ENCODE measurements around the gene TNFRSF12A. TPM values are rescaled to one million over a fixed set of nuclear protein-coding genes. Genes with fewer than 3 reads are reported as not detected.

The TNFRSF12A gene
- total and polyA plus RNA-seq, 9 donors, result 3.7 to 52.5 (median 8.5) TPM

DNA sequence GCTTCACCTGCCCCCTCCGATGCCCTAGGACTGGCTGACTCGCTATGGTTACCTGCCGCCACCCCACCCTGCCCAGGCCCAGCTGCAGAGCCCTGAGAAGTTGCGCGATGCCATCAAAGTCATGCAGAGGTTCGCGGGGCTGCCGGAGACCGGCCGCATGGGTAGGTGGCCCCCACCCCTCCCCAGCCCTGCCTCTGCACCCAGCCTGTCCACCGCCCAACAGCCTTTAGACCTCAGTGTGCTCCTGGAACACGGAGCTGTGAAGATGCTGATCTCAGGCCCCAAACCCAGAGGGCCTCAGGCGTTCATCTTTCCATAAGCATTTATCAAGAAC lies 27.2 kb downstream of the TNFRSF12A start:
- Histone ChIP-seq H3K9me3 (no peaks in the 10 kb centered on the region), H3K27me3 (peaks cover 4% of the 10 kb centered on the region), H3K4me3 (no peak overlapping the region), H3K4me1 (ENCODE audit: insufficient read depth) (peaks cover 5% of the 10 kb centered on the region), H3K27ac (no peak overlapping the region), H3K36me3 (no peaks in the 10 kb centered on the region)
- 6 to 9% (median 7%) methylated on average over 12 to 13 of the region's 13 CpGs for WGBS, 3 donors
- no peak for TF ChIP-seq POLR2A (IDR thresholded peaks at IDR 0.05)
- no peak for TF ChIP-seq EP300 (IDR thresholded peaks at IDR 0.05)
- TF ChIP-seq, protein P1, sequence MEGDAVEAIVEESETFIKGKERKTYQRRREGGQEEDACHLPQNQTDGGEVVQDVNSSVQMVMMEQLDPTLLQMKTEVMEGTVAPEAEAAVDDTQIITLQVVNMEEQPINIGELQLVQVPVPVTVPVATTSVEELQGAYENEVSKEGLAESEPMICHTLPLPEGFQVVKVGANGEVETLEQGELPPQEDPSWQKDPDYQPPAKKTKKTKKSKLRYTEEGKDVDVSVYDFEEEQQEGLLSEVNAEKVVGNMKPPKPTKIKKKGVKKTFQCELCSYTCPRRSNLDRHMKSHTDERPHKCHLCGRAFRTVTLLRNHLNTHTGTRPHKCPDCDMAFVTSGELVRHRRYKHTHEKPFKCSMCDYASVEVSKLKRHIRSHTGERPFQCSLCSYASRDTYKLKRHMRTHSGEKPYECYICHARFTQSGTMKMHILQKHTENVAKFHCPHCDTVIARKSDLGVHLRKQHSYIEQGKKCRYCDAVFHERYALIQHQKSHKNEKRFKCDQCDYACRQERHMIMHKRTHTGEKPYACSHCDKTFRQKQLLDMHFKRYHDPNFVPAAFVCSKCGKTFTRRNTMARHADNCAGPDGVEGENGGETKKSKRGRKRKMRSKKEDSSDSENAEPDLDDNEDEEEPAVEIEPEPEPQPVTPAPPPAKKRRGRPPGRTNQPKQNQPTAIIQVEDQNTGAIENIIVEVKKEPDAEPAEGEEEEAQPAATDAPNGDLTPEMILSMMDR (IDR thresholded peaks at IDR 0.05), result no peak
- DNase-seq, result no peak
- intact Hi-C loops (cut with DNase I), result no loop called here

DNA sequence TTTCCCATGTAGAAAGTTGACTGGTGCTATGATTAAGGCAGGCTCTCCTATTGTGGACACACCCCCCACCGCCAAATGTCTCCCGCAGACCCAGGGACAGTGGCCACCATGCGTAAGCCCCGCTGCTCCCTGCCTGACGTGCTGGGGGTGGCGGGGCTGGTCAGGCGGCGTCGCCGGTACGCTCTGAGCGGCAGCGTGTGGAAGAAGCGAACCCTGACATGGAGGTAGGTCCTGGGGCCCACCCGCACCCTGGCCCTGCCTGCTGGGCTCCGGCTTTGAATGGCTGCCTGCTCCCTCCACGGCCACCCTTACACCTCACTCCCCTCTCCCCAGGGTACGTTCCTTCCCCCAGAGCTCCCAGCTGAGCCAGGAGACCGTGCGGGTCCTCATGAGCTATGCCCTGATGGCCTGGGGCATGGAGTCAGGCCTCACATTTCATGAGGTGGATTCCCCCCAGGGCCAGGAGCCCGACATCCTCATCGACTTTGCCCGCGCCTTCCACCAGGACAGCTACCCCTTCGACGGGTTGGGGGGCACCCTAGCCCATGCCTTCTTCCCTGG lies 29.8 kb downstream of the TNFRSF12A start:
- no peak overlapping the region for H3K4me3 ChIP-seq
- H3K9me3 ChIP-seq, result no peaks in the 10 kb centered on the region
- H3K27ac ChIP-seq, result no peak overlapping the region
- intact Hi-C loops (cut with DNase I), result loop anchor here in 1 of 4 donors (10.0 kb wide), 1 partner anchor 115 kb away; no protein-coding TSS in a partner anchor
- no peaks in the 10 kb centered on the region for H3K36me3 ChIP-seq
- no peak for TF ChIP-seq EP300 (IDR thresholded peaks at IDR 0.05)
- no peak for TF ChIP-seq POLR2A (IDR thresholded peaks at IDR 0.05)
- TF ChIP-seq, protein P1 (IDR thresholded peaks at IDR 0.05), result no peak
- H3K4me1 ChIP-seq (ENCODE audit: insufficient read depth), result peaks cover 5% of the 10 kb centered on the region
- WGBS, 3 donors, result 74 to 78% (median 74%) methylated on average over 26 of the region's 26 CpGs
- no peak for DNase-seq
- H3K27me3 ChIP-seq, result no peaks in the 10 kb centered on the region

DNA sequence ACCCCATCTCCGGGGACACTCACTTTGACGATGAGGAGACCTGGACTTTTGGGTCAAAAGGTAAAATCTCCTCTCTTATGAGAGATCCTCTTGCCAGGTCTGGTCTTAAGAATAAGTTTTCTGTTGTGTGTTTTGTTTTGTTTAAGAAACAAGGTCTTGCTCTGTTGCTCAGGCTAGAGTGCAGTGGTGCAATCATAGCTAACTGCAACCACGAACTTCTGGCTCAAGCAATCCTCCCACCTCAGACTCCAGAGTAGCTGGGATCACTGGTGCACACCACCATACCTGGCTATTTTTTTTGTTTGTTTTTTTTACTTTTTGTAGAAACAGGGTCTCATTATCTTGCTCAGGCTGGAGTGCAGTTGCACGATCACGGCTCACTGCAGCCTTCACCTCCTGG lies 30.3 kb downstream of the TNFRSF12A start:
- no peak overlapping the region for H3K27ac ChIP-seq
- H3K4me3 ChIP-seq, result no peak overlapping the region
- H3K9me3 ChIP-seq, result no peaks in the 10 kb centered on the region
- intact Hi-C loops (cut with DNase I), result loop anchor here in 1 of 4 donors (10.0 kb wide), 1 partner anchor 114 kb away; no protein-coding TSS in a partner anchor
- H3K4me1 ChIP-seq (ENCODE audit: insufficient read depth), result peaks cover 5% of the 10 kb centered on the region
- H3K27me3 ChIP-seq, result no peaks in the 10 kb centered on the region
- TF ChIP-seq, protein P1 (IDR thresholded peaks at IDR 0.05), result no peak
- TF ChIP-seq POLR2A (IDR thresholded peaks at IDR 0.05) (no peak), EP300 (IDR thresholded peaks at IDR 0.05) (no peak)
- H3K36me3 ChIP-seq, result no peaks in the 10 kb centered on the region
- no peak for DNase-seq
- WGBS, 3 donors, result 37 to 52% (median 46%) methylated on average over 5 of the region's 5 CpGs

DNA sequence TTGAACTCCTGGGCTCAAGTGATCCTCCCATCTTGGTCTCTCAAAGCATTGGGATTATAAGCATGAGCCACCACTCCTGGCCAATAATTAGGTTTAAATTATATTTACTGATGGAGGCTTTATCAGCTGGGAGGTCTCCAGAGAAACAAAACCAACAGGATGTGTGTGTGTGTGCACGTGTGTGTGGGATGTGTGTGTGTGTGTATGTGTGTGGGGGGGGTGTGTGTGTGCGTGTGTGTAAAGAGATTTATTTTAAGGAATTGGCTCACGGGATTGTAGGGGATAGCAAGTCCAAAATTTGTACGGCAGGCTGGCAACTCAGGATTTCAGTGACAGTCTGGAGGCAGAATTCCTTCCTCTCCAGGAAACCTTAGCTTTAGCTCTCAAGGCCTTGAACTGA lies 30.8 kb downstream of the TNFRSF12A start:
- H3K27ac ChIP-seq, result no peak overlapping the region
- H3K9me3 ChIP-seq, result no peaks in the 10 kb centered on the region
- H3K27me3 ChIP-seq, result no peaks in the 10 kb centered on the region
- intact Hi-C loops (cut with DNase I), result loop anchor here in 1 of 4 donors (10.0 kb wide), 1 partner anchor 114 kb away; no protein-coding TSS in a partner anchor
- TF ChIP-seq EP300 (IDR thresholded peaks at IDR 0.05) (no peak), POLR2A (IDR thresholded peaks at IDR 0.05) (no peak)
- TF ChIP-seq, protein P1 (IDR thresholded peaks at IDR 0.05), result no peak
- peaks cover under 1% of the 10 kb centered on the region for H3K4me1 ChIP-seq (ENCODE audit: insufficient read depth)
- 4 to 11% (median 8%) methylated on average over 4 of the region's 4 CpGs for WGBS, 3 donors
- H3K36me3 ChIP-seq, result no peaks in the 10 kb centered on the region
- no peak overlapping the region for H3K4me3 ChIP-seq
- no peak for DNase-seq
